K562 (cell line): Measurements from ENCODE around the gene RARRES2. TPM values are rescaled to one million over a fixed set of nuclear protein-coding genes. Genes with fewer than 3 reads are reported as not detected.
A peak's percentile ranks its signal among the peaks of the same experiment; 100 is the strongest.

ENCODE experiments used
- ATAC-seq: fragments of 200-7000 bp; cut with Tn5 transposase; 3 replicates; pipeline ENCODE4 v1.9.1; 2020; ENCODE audit warnings: moderate library complexity
- BruUV-seq: library from RNA; stranded (reverse); fragments of 400-500 nt; replicated peaks from 2 replicates; lab custom pipeline; 2021; lab: Mats Ljungman, UMichigan
- CTCF ChIA-PET: fragments of 300-600 bp; formaldehyde crosslinking; extraction: SDS; loops from one replicate; lab custom pipeline; 2021; ENCODE audit warnings: low intra/inter-chr PET ratio; lab: Yijun Ruan, JAX
- POLR2A ChIA-PET: fragments of 300-600, 350-650 bp; sonication (Branson Sonifier 250); formaldehyde crosslinking; extraction: SDS; loops from one replicate; lab custom pipeline; 2021; ENCODE audit warnings: antibody characterized with exemption, inconsistent platforms; lab: Yijun Ruan, JAX
- DNase-seq, 4 experiments: peaks; one replicate each; pipeline versions ENCODE4 v3.0.0 to v3.0.0-alpha.2; 2011 to 2018; ENCODE audit warnings: low spot score in 3 of 4, mixed read lengths in 3 of 4; ENCODE audit errors: extremely low read depth in 1 of 4
- FAIRE-seq: peaks from 2 replicates; lab custom pipeline; 2011; peaks lifted over from hg19 to GRCh38; lab: Jason Lieb, UNC
- H2AFZ ChIP-seq: 2 replicates; pipeline ENCODE4 v1.6.0; 2011; ENCODE audit warnings: low read depth, low read length, control low read depth, inconsistent platforms
- H3K27ac ChIP-seq: fragments of 200-600 bp; 3 replicates; pipeline ENCODE4 v1.8.0; 2011; ENCODE audit warnings: low read depth, mild to moderate bottlenecking, control low read depth, inconsistent platforms, low read length, moderate library complexity, mixed read lengths; ENCODE audit errors: extremely low read depth
- H3K27me3 ChIP-seq, 2 experiments: fragments of 300-600 bp in 1 of 2; 2 replicates in 1 of 2; 3 replicates in 1 of 2; pipeline versions ENCODE4 v1.6.0 to v1.8.0; 2011; ENCODE audit warnings: inconsistent platforms in 2 of 2, low read length in 2 of 2, mild to moderate bottlenecking in 1 of 2, mixed read lengths in 1 of 2, moderate library complexity in 1 of 2; ENCODE audit not compliant: control insufficient read depth in 2 of 2, insufficient read depth in 2 of 2
- H3K36me3 ChIP-seq: fragments of 300-600 bp; 3 replicates; pipeline ENCODE4 v1.8.0; 2011; ENCODE audit warnings: mild to moderate bottlenecking, low read length, inconsistent platforms; ENCODE audit not compliant: control insufficient read depth, insufficient read depth
- H3K4me1 ChIP-seq, 2 experiments: fragments of 200-600 bp in 1 of 2; replicated peaks in 1 of 2; 2 replicates in 1 of 2; 3 replicates in 1 of 2; pipeline versions ENCODE4 v1.5.1 to v1.8.0; 2011; ENCODE audit warnings: inconsistent platforms in 2 of 2, low read length in 2 of 2, mild to moderate bottlenecking in 1 of 2, mixed read lengths in 1 of 2, moderate library complexity in 1 of 2; ENCODE audit not compliant: control insufficient read depth in 2 of 2, insufficient read depth in 2 of 2
- H3K4me2 ChIP-seq: 2 replicates; pipeline ENCODE4 v1.6.1; 2011; ENCODE audit warnings: low read length, control low read depth, inconsistent platforms, mixed read lengths; ENCODE audit not compliant: insufficient read depth
- H3K4me3 ChIP-seq: fragments of 200-600 bp; sonication (generic), shearing (Covaris generic); 2 replicates; pipeline ENCODE4 v1.5.1; 2016; ENCODE audit warnings: control low read depth, inconsistent platforms
- H3K79me2 ChIP-seq: fragments of 200-600 bp; 3 replicates; pipeline ENCODE4 v1.8.0; 2011; ENCODE audit warnings: low read length, inconsistent platforms; ENCODE audit not compliant: control insufficient read depth, insufficient read depth
- H3K9ac ChIP-seq, 2 experiments: 2 replicates each; pipeline versions ENCODE4 v1.6.0 to v1.6.1; 2011; ENCODE audit warnings: low read depth in 2 of 2, low read length in 2 of 2, control low read depth in 1 of 2, inconsistent platforms in 1 of 2, mild to moderate bottlenecking in 1 of 2, mixed read lengths in 1 of 2; ENCODE audit not compliant: insufficient read depth in 1 of 2
- H3K9me1 ChIP-seq: one replicate; pipeline ENCODE4 v1.6.0; 2011; ENCODE audit warnings: inconsistent platforms, mild to moderate bottlenecking, low read length, moderate library complexity; ENCODE audit not compliant: control insufficient read depth, insufficient read depth
- H3K9me3 ChIP-seq: replicated peaks from 2 replicates; pipeline ENCODE4 v1.5.1; 2011; ENCODE audit warnings: low read depth, low read length, inconsistent platforms; ENCODE audit not compliant: control insufficient read depth, insufficient read depth
- H4K20me1 ChIP-seq: replicated peaks from 2 replicates; pipeline ENCODE4 v1.6.1; 2011; ENCODE audit warnings: low read length, inconsistent platforms, mixed read lengths; ENCODE audit not compliant: control insufficient read depth, insufficient read depth
- BCOR ChIP-seq: fragments of 450-650 bp; IDR thresholded peaks from 2 replicates; pipeline ENCODE4 v1.6.1; 2016
- PHF8 ChIP-seq: fragments of 200-600 bp; sonication (generic); IDR thresholded peaks from 2 replicates; pipeline ENCODE4 v1.6.1; 2012; ENCODE audit warnings: mixed run types, mild to moderate bottlenecking, inconsistent platforms, low read length, moderate library complexity, borderline replicate concordance
- TFAP4 ChIP-seq: sonication (generic); formaldehyde crosslinking; IDR thresholded peaks from 2 replicates; pipeline ENCODE4 v1.8.0; 2022; ENCODE audit warnings: missing genetic modification reagents, mild to moderate bottlenecking, moderate library complexity, borderline replicate concordance
- TRIM25 ChIP-seq: fragments of 450-650 bp; IDR thresholded peaks from 2 replicates; pipeline ENCODE4 v1.7.0; 2016; ENCODE audit warnings: borderline replicate concordance
- ZC3H4 ChIP-seq: sonication (generic); formaldehyde crosslinking; IDR thresholded peaks from 2 replicates; pipeline ENCODE4 v1.9.0; 2021; ENCODE audit warnings: missing genetic modification reagents, borderline replicate concordance
- ZFX ChIP-seq: sonication (generic); formaldehyde crosslinking; IDR thresholded peaks from 2 replicates; pipeline ENCODE4 v1.8.0; 2022; ENCODE audit warnings: mild to moderate bottlenecking, missing genetic modification reagents, moderate library complexity
- ZNF699 ChIP-seq: fragments of 250-450 bp; sonication (Bioruptor Pico); IDR thresholded peaks from 2 replicates; pipeline ENCODE4 v1.8.0; 2021; ENCODE audit warnings: mild to moderate bottlenecking, moderate library complexity; ENCODE audit not compliant: insufficient replicate concordance
- WGBS: fragments of 100-300 bp; shearing (Covaris generic); methylation state at CpG from one replicate; pipeline ENCODE4 v1.1.6; 2016; ENCODE audit warnings: low coverage, mixed read lengths; ENCODE audit not compliant: insufficient coverage; ENCODE audit errors: missing lambda C conversion rate; 5-methylcytosine and 5-hydroxymethylcytosine counted together
- in situ Hi-C: fragments of 300-500 bp; cut with MboI; formaldehyde crosslinking; loops from 4 replicates; pipeline ENCODE4 v1.15.0; 2018; ENCODE audit warnings: inconsistent platforms, mixed read lengths
- intact Hi-C: fragments of 100-400 bp; cut with micrococcal nuclease; formaldehyde crosslinking; loops from 2 replicates; pipeline ENCODE4 v1.14.2; 2022
- polyA plus RNA-seq, 8 experiments: library from polyadenylated mRNA; depleted of rRNA in 4 of 8; stranded (reverse) in 5 of 8; unstranded in 3 of 8; fragments of >200 nt; fragmentation: Nextera tagmentation in 2 of 8; fragmentation: Illumina TruSeq in 1 of 8; extraction: Ambion mirVana in 2 of 8; extraction: Trizol in 1 of 8; gene quantifications; 2 replicates each; pipeline versions ENCODE4 v1.2.1 to v1.2.3, GENCODE V29; 2011 to 2014; ENCODE audit warnings: inconsistent platforms in 1 of 8, missing spikeins in 1 of 8
- total RNA-seq, 7 experiments: library from RNA; depleted of rRNA in 6 of 7; stranded (reverse); fragments of >200 nt in 6 of 7; fragmentation: Illumina TruSeq in 2 of 7; extraction: Trizol in 2 of 7; gene quantifications; 2 replicates each; pipeline versions ENCODE4 v1.2.1 to v1.2.3, GENCODE V29; 2011 to 2021; ENCODE audit warnings: low replicate concordance in 1 of 7

RARRES2 gene
- total and polyA plus RNA-seq, 9 of the 15 experiments (the other 6 are each of a cell fraction or from before 2014, with no cell fraction given): 0.11 to 1.7 (median 0.23) TPM; not detected in 6

GRCh38 chr7:150365194-150365593, 23.8 kb upstream of the RARRES2 start:
- Histone ChIP-seq H4K20me1 (no peaks in the 10 kb centered on the region; the same call in 1 of the 2 replicates), H3K9ac (no peak overlapping the region), H3K36me3 (peaks cover 13% of the 10 kb centered on the region; the same call in 2 of the 3 replicates), H3K27me3 (no peaks in the 10 kb centered on the region), H2AFZ (no peak overlapping the region), H3K4me3 (no peak overlapping the region), H3K79me2 (peaks cover 24% of the 10 kb centered on the region), H3K4me2 (no peak overlapping the region), H3K9me3 (no peaks in the 10 kb centered on the region), H3K9me1 (no peaks in the 10 kb centered on the region), H3K4me1 (peaks cover 28 to 36% of the 10 kb centered on the region in 2 experiments), H3K27ac (no peak overlapping the region)
- ChIA-PET CTCF (interaction anchor here (0.6 kb wide), 1 partner anchor 1153 kb away, joined by 3 read pairs; no protein-coding TSS in a partner anchor), POLR2A (interaction anchor here (1.1 to 1.5 kb wide), 4 partner anchors 9 to 30 kb away, joined by 3 to 7 read pairs (median 4); no protein-coding TSS in a partner anchor)
- in situ Hi-C loops: no loop called here
- intact Hi-C loops: no loop called here
- WGBS: 77% methylated on average over 10 of the region's 10 CpGs
- no peak for ATAC-seq
- DNase-seq: no peak
- TF ChIP-seq PHF8 (no peak), BCOR (no peak), ZC3H4 (CRISPR knock-in tag) (0 out of 2 replicates have a peak, but pooled peaks have one; percentile 56), TFAP4 (CRISPR knock-in tag) (0 out of 2 replicates have a peak, but pooled peaks have one; percentile 5), ZNF699 (no peak), ZFX (CRISPR knock-in tag) (0 out of 2 replicates have a peak, but pooled peaks have one; percentile 7), TRIM25 (no peak)
- FAIRE-seq: no peak
- no TSS peak for BruUV-seq
